Measurements from ENCODE around the gene ARHGEF39. TPM values are rescaled to one million over a fixed set of nuclear protein-coding genes. Genes with fewer than 3 reads are reported as not detected.

ARHGEF39 gene
- total RNA-seq, 4 donors from 2014 or later: 0.52 to 2.2 (median 0.81) TPM

GRCh38 chr9:35652829-35653209 lies 12.2 kb downstream of the ARHGEF39 start:
- H3K9me3 ChIP-seq: no peaks in the 10 kb centered on the region
- WGBS, 2 donors (ENCODE audit: low coverage in 1 of 2): 92 to 95% methylated on average over 6 to 8 of the region's 8 CpGs

GRCh38 chr9:35651956-35652828 lies 12.8 kb downstream of the ARHGEF39 start:
- Histone ChIP-seq H3K4me1 (peaks cover 0 to 30% (median 2%) of the 10 kb centered on the region in 3 donors), H3K27ac (no peak overlapping the region), H3K9me3 (no peaks in the 10 kb centered on the region), H3K27me3 (no peaks in the 10 kb centered on the region), H3K4me3 (no peak overlapping the region), H3K36me3 (no peaks in the 10 kb centered on the region)
- WGBS, 2 donors (ENCODE audit: low coverage in 1 of 2): 69 to 83% methylated on average over 3 of the region's 7 CpGs
- no peak for ATAC-seq
- TF ChIP-seq POLR2AphosphoS5 (IDR thresholded peaks at IDR 0.05): no peak
- no peak for TF ChIP-seq POLR2A (IDR thresholded peaks at IDR 0.05)

More at GRCh38 chr9:35652829-35653209, 12.2 kb downstream of the ARHGEF39 start:
- TF ChIP-seq CTCF (IDR thresholded peaks at IDR 0.05): no peak
- no peak for TF ChIP-seq POLR2AphosphoS5 (IDR thresholded peaks at IDR 0.05)
- no peak for TF ChIP-seq POLR2A (IDR thresholded peaks at IDR 0.05)
- TF ChIP-seq EP300 (IDR thresholded peaks at IDR 0.05): no peak
- Histone ChIP-seq H3K27me3 (no peaks in the 10 kb centered on the region), H3K4me1 (peaks cover 0 to 28% (median 0%) of the 10 kb centered on the region in 3 donors), H3K4me3 (no peak overlapping the region), H3K27ac (no peak overlapping the region), H3K36me3 (no peaks in the 10 kb centered on the region)
- ATAC-seq: no peak

- Histone ChIP-seq H3K36me3 (no peaks in the 10 kb centered on the region), H3K9me3 (no peaks in the 10 kb centered on the region), H3K4me3 (peak within 1 kb of the TSS in 1 of 2 donors; percentile 10), H3K27ac (peak within 1 kb of the TSS in 1 of 4 donors; percentile 43), H3K27me3 (no peaks in the 10 kb centered on the region), H3K4me1 (peaks cover 0 to 32% (median 7%) of the 10 kb centered on the region in 3 donors)
- no peak for ATAC-seq
- WGBS, 2 donors (ENCODE audit: low coverage in 1 of 2): 40 to 90% methylated on average over 1 to 7 of the region's 22 CpGs
- TF ChIP-seq CTCF (IDR thresholded peaks at IDR 0.05) (no peak), POLR2A (IDR thresholded peaks at IDR 0.05) (no peak), POLR2AphosphoS5 (IDR thresholded peaks at IDR 0.05) (no peak), EP300 (IDR thresholded peaks at IDR 0.05) (no peak)
These were observed 14.4 kb downstream of the ARHGEF39 start, which contains the start of gene SIT1 for GRCh38 chr9:35650341-35651158. SIT1 (minus strand) TSS chr9:35650931; CDS start chr9:35650853, 78 bp downstream.

DNA sequence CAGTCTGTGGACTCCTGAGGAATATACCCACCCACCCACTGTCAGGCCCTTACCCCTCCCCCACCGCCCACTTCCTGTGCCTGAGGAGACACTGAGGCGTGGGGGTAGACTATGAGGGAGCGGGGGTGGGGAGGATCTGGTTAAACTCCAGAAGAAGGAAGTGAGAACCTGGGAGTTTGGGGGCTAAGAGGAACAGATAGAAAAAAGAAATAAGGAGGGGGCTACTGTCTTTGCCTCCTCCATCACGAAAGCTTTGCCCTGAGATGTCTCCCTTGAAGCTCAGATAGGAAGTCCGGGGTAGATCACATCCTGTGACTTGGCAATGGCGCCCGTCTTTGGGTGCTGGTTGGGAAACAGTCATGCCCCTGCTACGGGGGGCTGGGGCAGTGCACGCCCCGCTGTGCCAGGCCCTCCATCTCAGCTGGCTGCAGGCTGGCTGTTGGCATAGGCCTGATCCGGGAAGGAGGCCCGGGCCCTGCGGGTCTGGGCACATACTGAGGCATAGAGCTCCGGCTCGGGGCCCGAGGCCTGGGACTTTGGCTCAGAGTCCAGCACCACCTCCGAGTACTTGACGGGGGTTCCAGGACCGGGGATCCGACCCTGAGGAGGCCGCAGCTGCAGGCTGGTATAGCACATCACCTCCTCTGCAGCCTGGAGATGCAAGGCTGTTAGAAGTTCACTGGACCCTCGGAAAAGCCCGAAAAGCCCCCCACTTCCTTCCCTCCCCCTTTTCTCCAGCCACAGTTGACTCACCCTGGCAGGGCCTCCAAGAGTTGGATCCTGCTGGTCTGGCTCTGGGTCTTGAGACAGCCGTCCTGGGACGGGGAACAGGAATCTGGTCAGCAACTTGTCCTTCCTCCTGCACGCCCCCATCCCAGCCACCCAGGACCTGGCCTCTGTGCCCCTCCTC lies 15.3 kb downstream of the ARHGEF39 start:
- 38 to 80% methylated on average over 1 to 6 of the region's 26 CpGs for WGBS, 2 donors (ENCODE audit: low coverage in 1 of 2)
- Histone ChIP-seq H3K36me3 (no peaks in the 10 kb centered on the region), H3K4me3 (peak overlapping the region in 1 of 2 donors; percentile 10), H3K27me3 (no peaks in the 10 kb centered on the region), H3K9me3 (no peaks in the 10 kb centered on the region), H3K4me1 (peaks cover 0 to 33% (median 7%) of the 10 kb centered on the region in 3 donors), H3K27ac (peak overlapping the region in 1 of 4 donors; percentile 43)
- no peak for ATAC-seq
- TF ChIP-seq POLR2A (IDR thresholded peaks at IDR 0.05): no peak
- TF ChIP-seq POLR2AphosphoS5 (IDR thresholded peaks at IDR 0.05): no peak
- no peak for TF ChIP-seq EP300 (IDR thresholded peaks at IDR 0.05)

DNA sequence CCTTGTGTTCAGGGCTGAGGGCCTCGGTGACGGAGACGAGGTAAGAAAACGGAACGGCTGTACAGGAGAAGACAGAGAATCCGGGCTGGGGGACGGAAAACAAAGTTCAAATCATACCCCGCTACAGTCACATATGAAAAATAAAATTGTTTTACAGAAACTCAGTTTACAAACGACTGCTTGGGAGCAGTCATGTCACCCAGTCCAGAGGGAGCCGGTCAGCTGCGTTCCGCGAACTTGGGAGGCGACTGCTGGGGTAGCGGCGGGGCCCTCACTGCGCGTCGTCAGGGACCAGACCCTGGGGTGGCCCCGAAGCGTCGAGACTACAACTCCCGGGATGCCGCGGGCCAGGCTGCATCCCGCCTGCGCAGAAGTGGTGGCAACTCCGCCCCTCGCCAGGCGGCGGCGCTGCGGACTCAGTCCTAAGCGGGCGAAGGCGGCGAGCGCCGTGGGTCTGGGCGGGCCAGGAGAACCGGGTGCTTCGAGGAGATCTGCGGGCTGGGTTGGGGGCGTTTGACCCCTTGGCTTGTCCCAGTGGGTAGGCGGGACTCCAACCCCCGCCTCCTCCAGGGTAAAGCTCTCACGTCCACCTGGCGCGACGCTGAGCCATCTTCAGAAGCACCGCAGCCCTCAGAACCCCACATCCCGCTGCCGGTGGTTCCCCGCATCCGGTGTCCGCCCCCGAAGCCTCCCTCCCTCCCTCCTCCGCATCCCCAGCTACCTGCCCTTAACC lies 18.3 kb downstream of the ARHGEF39 start:
- H3K36me3 ChIP-seq: no peaks in the 10 kb centered on the region

More for the DNA sequence above, 18.3 kb downstream of the ARHGEF39 start:
- WGBS, 2 donors (ENCODE audit: low coverage in 1 of 2): 5% methylated on average over 14 of the region's 58 CpGs; no CpG with 5 or more reads in 1 of the 2 donors
- Histone ChIP-seq H3K4me3 (peak overlapping the region; percentile 48 to 56), H3K27ac (peak overlapping the region; percentile 68 to 89 (median 84)), H3K9me3 (no peaks in the 10 kb centered on the region), H3K4me1 (peaks cover 0 to 33% (median 7%) of the 10 kb centered on the region in 3 donors), H3K27me3 (no peaks in the 10 kb centered on the region)
- TF ChIP-seq POLR2A (IDR thresholded peaks at IDR 0.05) (peak; percentile 83 to 90), EP300 (IDR thresholded peaks at IDR 0.05) (no peak), CTCF (IDR thresholded peaks at IDR 0.05) (peak in 3 of 4 experiments; percentile 97 to 98 (median 97)), POLR2AphosphoS5 (IDR thresholded peaks at IDR 0.05) (peak; percentile 95)
- peak; percentile 94 for ATAC-seq
